GM12875 (cell line): Measurements from ENCODE around the gene ADK.
"Not testable (repeated sequence)": the region's sequence is repeated elsewhere in the genome, so short reads cannot be mapped to it uniquely, and the experiment has no call there.

Experiments
- H3K4me3 ChIP-seq: one replicate; pipeline ENCODE4 v1.5.1; 2011; ENCODE audit warnings: low read depth, low read length, control low read depth
- CTCF ChIP-seq: IDR thresholded peaks from 2 replicates; pipeline ENCODE4 v1.5.1; 2011; ENCODE audit warnings: low read depth, mild to moderate bottlenecking, control low read depth, inconsistent platforms, low read length, moderate library complexity, borderline replicate concordance; ENCODE audit not compliant: insufficient read depth

The ADK gene

GRCh38 chr10:74485283-74485682 is 334.3 kb downstream of the ADK start:
- no peak overlapping the region for H3K4me3 ChIP-seq

GRCh38 chr10:74486659-74487058 is 335.6 kb downstream of the ADK start:
- no peak overlapping the region for H3K4me3 ChIP-seq
- TF ChIP-seq CTCF, result no peak

More at GRCh38 chr10:74485283-74485682, 334.3 kb downstream of the ADK start:
- TF ChIP-seq CTCF, result no peak

GRCh38 chr10:74488907-74489306 is 337.9 kb downstream of the ADK start:
- no peak for TF ChIP-seq CTCF
- no peak overlapping the region for H3K4me3 ChIP-seq

- TF ChIP-seq CTCF, result no peak
- H3K4me3 ChIP-seq, result no peak overlapping the region
Measured at GRCh38 chr10:74490551-74490950, 339.5 kb downstream of the ADK start.

- TF ChIP-seq CTCF, result no peak
- no peak overlapping the region for H3K4me3 ChIP-seq
Measured at GRCh38 chr10:74491014-74491413, 340.0 kb downstream of the ADK start.

- H3K4me3 ChIP-seq, result not testable (repeated sequence)
Measured at GRCh38 chr10:74496276-74496675, 345.3 kb downstream of the ADK start.

- H3K4me3 ChIP-seq, result not testable (repeated sequence)
Measured at GRCh38 chr10:74498664-74499063, 347.6 kb downstream of the ADK start.

GRCh38 chr10:74500026-74500704 is 349.1 kb downstream of the ADK start:
- no peak for TF ChIP-seq CTCF
- H3K4me3 ChIP-seq, result no peak overlapping the region
